Fibroblast of skin of back (primary cell): ENCODE results near the gene CITED2.

ENCODE experiments used
- DNase-seq: peaks from one replicate; pipeline ENCODE4 v3.0.0-alpha.2; 2013

The CITED2 gene

GRCh38 chr6:139329224-139329623 is 45.2 kb downstream of the CITED2 start:
- no peak for DNase-seq

DNA sequence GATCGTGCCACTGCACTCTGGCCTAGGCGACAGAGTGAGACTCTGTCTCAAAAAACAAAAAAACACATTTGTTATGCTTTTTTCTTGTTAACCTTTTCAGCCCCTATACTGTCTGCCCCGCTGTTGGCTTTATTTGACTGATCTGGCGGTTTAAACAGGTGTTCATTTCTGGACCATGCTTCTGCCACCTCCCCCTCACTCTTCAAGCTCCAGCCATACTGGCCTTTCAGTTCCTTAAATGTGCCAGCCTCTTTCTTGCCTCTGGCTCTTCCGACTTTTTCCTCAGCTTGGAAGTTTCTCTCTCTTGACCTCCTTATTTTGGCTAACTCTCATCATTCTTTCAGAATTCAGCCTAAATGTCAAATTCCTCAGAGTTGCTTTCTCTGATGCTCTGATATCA is 47.4 kb downstream of the CITED2 start:
- no peak for DNase-seq

DNA sequence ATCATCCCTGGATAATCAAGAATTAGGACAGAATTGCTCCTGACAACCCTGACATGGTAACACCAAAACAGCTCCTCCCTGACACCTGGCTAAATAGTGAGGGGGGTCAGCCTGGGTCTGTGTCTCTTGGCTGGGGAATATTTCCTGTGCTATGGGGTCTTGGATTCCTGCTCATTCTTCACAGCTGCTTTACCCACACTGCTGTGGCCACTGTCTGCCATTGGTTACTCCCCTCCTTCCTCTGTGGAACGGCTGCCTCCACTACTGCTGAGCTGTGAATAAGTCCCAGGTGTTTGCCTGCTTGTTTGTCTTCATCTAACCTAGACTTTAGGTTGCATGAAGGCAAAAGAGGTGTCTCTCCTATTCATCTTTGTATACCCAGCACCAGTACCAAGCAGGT is 48.8 kb downstream of the CITED2 start:
- no peak for DNase-seq

DNA sequence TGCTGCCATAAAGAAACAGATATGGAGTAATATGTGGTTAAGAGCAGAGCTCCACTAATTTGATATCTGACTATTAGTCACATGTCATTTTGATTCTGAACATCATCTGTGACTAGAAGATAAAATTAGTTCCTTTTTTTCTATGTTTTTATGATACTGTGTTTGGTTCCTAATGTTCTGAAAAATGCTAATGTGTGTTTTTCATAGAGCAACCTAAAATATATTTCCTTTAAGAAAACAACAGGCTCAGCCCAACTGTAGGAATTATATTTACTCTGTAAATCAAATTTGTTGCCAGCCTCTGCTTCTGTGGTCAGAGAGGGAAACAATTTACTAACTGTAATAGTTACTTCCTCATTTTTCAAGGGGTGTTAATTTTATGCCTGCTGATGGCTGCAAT is 49.3 kb downstream of the CITED2 start:
- no peak for DNase-seq

GRCh38 chr6:139324301-139324555 is 50.2 kb downstream of the CITED2 start:
- DNase-seq = no peak

- DNase-seq = peak; percentile 42
Observed at GRCh38 chr6:139323511-139324300, 50.7 kb downstream of the CITED2 start.
